IgD-negative memory B cell (primary cell): ENCODE results near the gene ATN1. TPM values are rescaled to one million over a fixed set of nuclear protein-coding genes. Genes with fewer than 3 reads are reported as not detected.

ENCODE experiments used
- H3K27ac Mint-ChIP-seq, 3 donors: one replicate each; pipeline ENCODE4 v1.8.0; 2020 to 2022; ENCODE audit warnings: mild to moderate bottlenecking in 3 of 3, mixed read lengths in 3 of 3, moderate library complexity in 1 of 3
- H3K27me3 Mint-ChIP-seq: one replicate; pipeline ENCODE4 v1.8.0; 2021; ENCODE audit warnings: mixed read lengths
- H3K36me3 Mint-ChIP-seq: one replicate; pipeline ENCODE4 v1.8.0; 2020; ENCODE audit warnings: mild to moderate bottlenecking, mixed read lengths
- H3K4me1 Mint-ChIP-seq, 3 donors: one replicate each; pipeline ENCODE4 v1.8.0; 2020 to 2022; ENCODE audit warnings: mixed read lengths in 3 of 3, mild to moderate bottlenecking in 1 of 3
- H3K4me3 Mint-ChIP-seq, 4 donors: one replicate each; pipeline ENCODE4 v1.8.0; 2020 to 2022; ENCODE audit warnings: mild to moderate bottlenecking in 4 of 4, mixed read lengths in 4 of 4, moderate library complexity in 3 of 4
- H3K9me3 Mint-ChIP-seq, 3 donors: one replicate each; pipeline ENCODE4 v1.8.0; 2020 to 2021; ENCODE audit warnings: mixed read lengths in 3 of 3, mild to moderate bottlenecking in 1 of 3
- polyA plus RNA-seq: library from polyadenylated mRNA; unstranded; fragments of 300-500 nt; fragmentation: Illumina TruSeq; gene quantifications from one replicate; pipeline ENCODE4 v1.2.3, GENCODE V29; 2021

ATN1 gene
- polyA plus RNA-seq, 1 donor from 2014 or later, result 1.4 TPM

GRCh38 chr12:6977653-6978052 lies 49.9 kb downstream of the ATN1 start:
- Mint-ChIP-seq H3K27me3 (no peaks in the 10 kb centered on the region), H3K9me3 (no peaks in the 10 kb centered on the region), H3K4me3 (no peak overlapping the region), H3K36me3 (no peaks in the 10 kb centered on the region), H3K27ac (peak overlapping the region in 1 of 3 donors; percentile 56), H3K4me1 (peaks cover 0 to 4% (median 3%) of the 10 kb centered on the region in 3 donors)

- Mint-ChIP-seq H3K36me3 (no peaks in the 10 kb centered on the region), H3K27me3 (no peaks in the 10 kb centered on the region), H3K9me3 (no peaks in the 10 kb centered on the region), H3K4me3 (no peak overlapping the region), H3K27ac (peak overlapping the region in 1 of 3 donors; percentile 78), H3K4me1 (peaks cover 0 to 3% (median 3%) of the 10 kb centered on the region in 3 donors)
Observed at GRCh38 chr12:6978188-6978587, 50.4 kb downstream of the ATN1 start.

- no peaks in the 10 kb centered on the region for H3K27me3 Mint-ChIP-seq
- no peaks in the 10 kb centered on the region for H3K9me3 Mint-ChIP-seq
- peaks cover 0 to 3% (median 3%) of the 10 kb centered on the region in 3 donors for H3K4me1 Mint-ChIP-seq
- H3K27ac Mint-ChIP-seq, result peak overlapping the region in 2 of 3 donors; percentile 21 to 78
- no peaks in the 10 kb centered on the region for H3K36me3 Mint-ChIP-seq
- H3K4me3 Mint-ChIP-seq, result no peak overlapping the region
Observed at GRCh38 chr12:6978611-6979011, 50.9 kb downstream of the ATN1 start.

GRCh38 chr12:6979021-6979420 lies 51.3 kb downstream of the ATN1 start:
- Mint-ChIP-seq H3K27me3 (no peaks in the 10 kb centered on the region), H3K4me1 (peaks cover 0 to 1% (median 0%) of the 10 kb centered on the region in 3 donors), H3K36me3 (no peaks in the 10 kb centered on the region), H3K27ac (peak overlapping the region in 2 of 3 donors; percentile 21 to 78), H3K4me3 (no peak overlapping the region), H3K9me3 (no peaks in the 10 kb centered on the region)

GRCh38 chr12:6979453-6979852 lies 51.7 kb downstream of the ATN1 start:
- Mint-ChIP-seq H3K36me3 (no peaks in the 10 kb centered on the region), H3K9me3 (no peaks in the 10 kb centered on the region)

GRCh38 chr12:6980075-6980474 lies 52.3 kb downstream of the ATN1 start:
- Mint-ChIP-seq H3K9me3 (no peaks in the 10 kb centered on the region), H3K36me3 (no peaks in the 10 kb centered on the region), H3K4me1 (peaks cover 0 to 1% (median 0%) of the 10 kb centered on the region in 3 donors), H3K27me3 (no peaks in the 10 kb centered on the region), H3K27ac (no peak overlapping the region), H3K4me3 (no peak overlapping the region)

More at GRCh38 chr12:6979453-6979852, 51.7 kb downstream of the ATN1 start:
- no peak overlapping the region for H3K4me3 Mint-ChIP-seq
- no peak overlapping the region for H3K27ac Mint-ChIP-seq
- H3K4me1 Mint-ChIP-seq, result peaks cover 0 to 1% (median 0%) of the 10 kb centered on the region in 3 donors
- no peaks in the 10 kb centered on the region for H3K27me3 Mint-ChIP-seq

- Mint-ChIP-seq H3K36me3 (no peaks in the 10 kb centered on the region), H3K4me1 (peaks cover 0 to 1% (median 0%) of the 10 kb centered on the region in 3 donors), H3K4me3 (no peak overlapping the region), H3K9me3 (no peaks in the 10 kb centered on the region), H3K27ac (peak overlapping the region in 1 of 3 donors; percentile 46), H3K27me3 (no peaks in the 10 kb centered on the region)
Observed at GRCh38 chr12:6980740-6981139, 53.0 kb downstream of the ATN1 start.

GRCh38 chr12:6981152-6982052 lies 53.6 kb downstream of the ATN1 start:
- Mint-ChIP-seq H3K4me1 (peaks cover 0 to 1% (median 0%) of the 10 kb centered on the region in 3 donors), H3K27ac (peak overlapping the region in 2 of 3 donors; percentile 33 to 46), H3K9me3 (no peaks in the 10 kb centered on the region), H3K27me3 (no peaks in the 10 kb centered on the region), H3K4me3 (no peak overlapping the region), H3K36me3 (no peaks in the 10 kb centered on the region)

- no peak overlapping the region for H3K27ac Mint-ChIP-seq
- H3K36me3 Mint-ChIP-seq, result no peaks in the 10 kb centered on the region
- H3K27me3 Mint-ChIP-seq, result no peaks in the 10 kb centered on the region
Observed at GRCh38 chr12:6982532-6982931, 54.8 kb downstream of the ATN1 start.

GRCh38 chr12:6987956-6988553 lies 60.3 kb downstream of the ATN1 start:
- peak overlapping the region in 1 of 3 donors; percentile 21 for H3K27ac Mint-ChIP-seq
- H3K4me3 Mint-ChIP-seq, result no peak overlapping the region
- no peaks in the 10 kb centered on the region for H3K9me3 Mint-ChIP-seq
- no peaks in the 10 kb centered on the region for H3K36me3 Mint-ChIP-seq
- H3K27me3 Mint-ChIP-seq, result no peaks in the 10 kb centered on the region
- peaks cover 0 to 1% (median 0%) of the 10 kb centered on the region in 3 donors for H3K4me1 Mint-ChIP-seq

More at GRCh38 chr12:6982532-6982931, 54.8 kb downstream of the ATN1 start:
- peaks cover 0 to 1% (median 0%) of the 10 kb centered on the region in 3 donors for H3K4me1 Mint-ChIP-seq
- no peaks in the 10 kb centered on the region for H3K9me3 Mint-ChIP-seq
- no peak overlapping the region for H3K4me3 Mint-ChIP-seq

Other genes with a start within 250 kb of the ATN1 start
- gene ZNF384, start 238.6 kb upstream of the ATN1 start, polyA plus RNA-seq, result 32.5 TPM
- not detected for gene PIANP, start 227.1 kb upstream of the ATN1 start, polyA plus RNA-seq
- gene COPS7A, start 203.9 kb upstream of the ATN1 start, polyA plus RNA-seq, result 36.8 TPM
- 152 TPM for gene MLF2, start 174.8 kb upstream of the ATN1 start, polyA plus RNA-seq
- 2.5 TPM for gene PTMS, start 161.6 kb upstream of the ATN1 start, polyA plus RNA-seq
- gene LAG3, start 155.4 kb upstream of the ATN1 start, polyA plus RNA-seq, result 0.88 TPM
- 6.6 TPM for gene CD4, start 138.4 kb upstream of the ATN1 start, polyA plus RNA-seq
- gene GPR162, start 106.1 kb upstream of the ATN1 start, polyA plus RNA-seq, result not detected
- gene P3H3, start 99.6 kb upstream of the ATN1 start, polyA plus RNA-seq, result not detected
- not detected for gene GNB3, start 87.0 kb upstream of the ATN1 start, polyA plus RNA-seq
- 0.60 TPM for gene CDCA3, start 76.7 kb upstream of the ATN1 start, polyA plus RNA-seq
- gene USP5, start 75.8 kb upstream of the ATN1 start, polyA plus RNA-seq, result 33.2 TPM
- 490 TPM for gene TPI1, start 60.4 kb upstream of the ATN1 start, polyA plus RNA-seq
- 10.6 TPM for gene SPSB2, start 54.7 kb upstream of the ATN1 start, polyA plus RNA-seq
- gene LRRC23, start 23.1 kb upstream of the ATN1 start, polyA plus RNA-seq, result 4.9 TPM
- gene ENO2, start 13.4 kb upstream of the ATN1 start, polyA plus RNA-seq, result 21.7 TPM
- not detected for gene RNU7-1, start 15.9 kb downstream of the ATN1 start, polyA plus RNA-seq
- 141 TPM for gene C12orf57, start 16.1 kb downstream of the ATN1 start, polyA plus RNA-seq
- 1,038 TPM for gene PTPN6, start 23.4 kb downstream of the ATN1 start, polyA plus RNA-seq
- 123 TPM for gene PHB2, start 42.7 kb downstream of the ATN1 start, polyA plus RNA-seq
- gene EMG1, start 43.0 kb downstream of the ATN1 start, polyA plus RNA-seq, result 62.0 TPM
- 11.6 TPM for gene LPCAT3, start 90.5 kb downstream of the ATN1 start, polyA plus RNA-seq
- not detected for gene C1S, start 132.8 kb downstream of the ATN1 start, polyA plus RNA-seq
- not detected for gene C1R, start 164.5 kb downstream of the ATN1 start, polyA plus RNA-seq
- 8.2 TPM for gene C1RL, start 181.3 kb downstream of the ATN1 start, polyA plus RNA-seq
- gene RBP5, start 200.9 kb downstream of the ATN1 start, polyA plus RNA-seq, result not detected
- 2.9 TPM for gene CLSTN3, start 202.4 kb downstream of the ATN1 start, polyA plus RNA-seq